H1 (cell line): ENCODE data around the gene LRPAP1. TPM values are rescaled to one million over a fixed set of nuclear protein-coding genes. Genes with fewer than 3 reads are reported as not detected.

Experiments
- CTCF ChIA-PET: fragments of 300-600 bp; sonication (Branson Sonifier 250); formaldehyde crosslinking; loops from one replicate; lab custom pipeline; 2021; ENCODE audit not compliant: partially characterized antibody; lab: Charles Lee
- POLR2A ChIA-PET: fragments of 300-600 bp; sonication (Branson Sonifier 250); formaldehyde crosslinking; loops from one replicate; lab custom pipeline; 2021; ENCODE audit warnings: inconsistent platforms; ENCODE audit not compliant: partially characterized antibody; lab: Charles Lee
- DNase-seq, 2 experiments: peaks; one replicate each; pipeline versions ENCODE4 v3.0.0 to v3.0.0-alpha.2; 2010 to 2022; ENCODE audit warnings: low spot score in 2 of 2, low read depth in 1 of 2, mixed read lengths in 1 of 2
- FAIRE-seq: peaks from 2 replicates; lab custom pipeline; 2011; peaks lifted over from hg19 to GRCh38; lab: Jason Lieb, UNC
- H2AFZ ChIP-seq: 2 replicates; pipeline ENCODE4 v1.8.1; 2012; ENCODE audit warnings: low read length, inconsistent platforms
- H2AK5ac ChIP-seq: 2 replicates; pipeline ENCODE4 v1.6.1; 2013; ENCODE audit warnings: low read depth, low read length
- H2BK120ac ChIP-seq: replicated peaks from 2 replicates; pipeline ENCODE3; 2013; ENCODE audit warnings: low read depth, low read length, inconsistent platforms
- H2BK12ac ChIP-seq: 2 replicates; pipeline ENCODE4 v1.6.1; 2013; ENCODE audit warnings: low read depth, low read length
- H2BK15ac ChIP-seq: 2 replicates; pipeline ENCODE4 v1.6.1; 2013; ENCODE audit warnings: low read length
- H2BK20ac ChIP-seq: 2 replicates; pipeline ENCODE4 v1.6.1; 2013; ENCODE audit warnings: low read length
- H2BK5ac ChIP-seq: 2 replicates; pipeline ENCODE4 v1.6.1; 2013; ENCODE audit warnings: low read depth, low read length
- H3K14ac ChIP-seq: 2 replicates; pipeline ENCODE4 v1.6.1; 2013; ENCODE audit warnings: inconsistent platforms; ENCODE audit not compliant: insufficient read length
- H3K18ac ChIP-seq: 2 replicates; pipeline ENCODE4 v1.6.1; 2013; ENCODE audit warnings: low read length; ENCODE audit errors: extremely low read depth
- H3K23ac ChIP-seq: 2 replicates; pipeline ENCODE4 v1.6.1; 2013; ENCODE audit warnings: inconsistent platforms; ENCODE audit not compliant: insufficient read length
- H3K23me2 ChIP-seq: 2 replicates; pipeline ENCODE4 v1.6.1; 2013; ENCODE audit warnings: low read depth, low read length
- H3K27ac ChIP-seq: 2 replicates; pipeline ENCODE4 v1.6.1; 2011; ENCODE audit warnings: low read depth, low read length, inconsistent platforms
- H3K27me3 ChIP-seq, 4 experiments: replicated peaks in 1 of 4; 1 replicate in 1 of 4; 2 replicates in 3 of 4; pipeline versions ENCODE4 v1.6.1 to v1.8.1; 2011 to 2013; ENCODE audit warnings: low read length in 3 of 4, mild to moderate bottlenecking in 3 of 4, inconsistent platforms in 2 of 4, mixed read lengths in 2 of 4, moderate library complexity in 1 of 4; ENCODE audit not compliant: control insufficient read depth in 3 of 4, insufficient read depth in 3 of 4; ENCODE audit errors: extremely low read depth in 1 of 4
- H3K36me3 ChIP-seq, 4 experiments: 2 replicates each; pipeline versions ENCODE4 v1.6.1 to v1.8.1; 2011 to 2013; ENCODE audit warnings: mild to moderate bottlenecking in 4 of 4, low read length in 3 of 4, moderate library complexity in 2 of 4, control low read depth in 1 of 4, inconsistent platforms in 1 of 4; ENCODE audit not compliant: insufficient read depth in 4 of 4, control insufficient read depth in 2 of 4
- H3K4ac ChIP-seq: replicated peaks from 2 replicates; pipeline ENCODE3; 2013; ENCODE audit warnings: low read length, low read depth, mixed read lengths, inconsistent platforms; ENCODE audit not compliant: insufficient read length
- H3K4me1 ChIP-seq, 4 experiments: replicated peaks in 1 of 4; 1 replicate in 1 of 4; 2 replicates in 3 of 4; pipeline versions ENCODE4 v1.6.1 to v1.8.1; 2011 to 2013; ENCODE audit warnings: low read length in 3 of 4, inconsistent platforms in 2 of 4, mixed read lengths in 1 of 4; ENCODE audit not compliant: insufficient read depth in 4 of 4, control insufficient read depth in 3 of 4
- H3K4me2 ChIP-seq, 2 experiments: 2 replicates each; pipeline versions ENCODE4 v1.6.1 to v1.8.1; 2011 to 2013; ENCODE audit warnings: low read depth in 2 of 2, low read length in 2 of 2, control low read depth in 1 of 2, inconsistent platforms in 1 of 2, mild to moderate bottlenecking in 1 of 2; ENCODE audit not compliant: insufficient read depth in 1 of 2
- H3K4me3 ChIP-seq, 4 experiments: fragments of 200-600, 300-600 bp in 1 of 4; sonication (generic), shearing (Covaris generic), sonication (Bioruptor Twin) in 1 of 4; 2 replicates each; pipeline versions ENCODE4 v1.5.1 to v1.8.1; 2011 to 2016; ENCODE audit warnings: low read length in 4 of 4, low read depth in 3 of 4, control low read depth in 2 of 4, inconsistent platforms in 2 of 4, mild to moderate bottlenecking in 2 of 4, mixed read lengths in 1 of 4, moderate library complexity in 1 of 4; ENCODE audit not compliant: insufficient read depth in 2 of 4; ENCODE audit errors: extremely low read depth in 1 of 4
- H3K56ac ChIP-seq: replicated peaks from 2 replicates; pipeline ENCODE3; 2013; ENCODE audit warnings: low read depth, mild to moderate bottlenecking, mixed read lengths, low read length, inconsistent platforms; ENCODE audit not compliant: insufficient read length
- H3K79me1 ChIP-seq: 2 replicates; pipeline ENCODE4 v1.6.1; 2013; ENCODE audit warnings: low read depth, low read length, control low read depth
- H3K79me2 ChIP-seq, 2 experiments: 2 replicates each; pipeline versions ENCODE4 v1.6.1 to v1.8.1; 2012 to 2013; ENCODE audit warnings: low read length in 2 of 2, mild to moderate bottlenecking in 2 of 2, inconsistent platforms in 1 of 2; ENCODE audit not compliant: insufficient read depth in 2 of 2, control insufficient read depth in 1 of 2
- H3K9ac ChIP-seq, 4 experiments: replicated peaks in 1 of 4; 1 replicate in 1 of 4; 2 replicates in 3 of 4; pipeline versions ENCODE4 v1.6.1 to v1.8.1; 2011 to 2013; ENCODE audit warnings: low read depth in 3 of 4, low read length in 3 of 4, control low read depth in 2 of 4, mild to moderate bottlenecking in 2 of 4, moderate library complexity in 2 of 4, inconsistent platforms in 1 of 4; ENCODE audit errors: extremely low read depth in 1 of 4
- H3K9me3 ChIP-seq, 2 experiments: 2 replicates each; pipeline versions ENCODE4 v1.6.1 to v1.8.1; 2012 to 2013; ENCODE audit warnings: mild to moderate bottlenecking in 2 of 2, moderate library complexity in 2 of 2, control low read depth in 1 of 2, inconsistent platforms in 1 of 2, low read depth in 1 of 2, low read length in 1 of 2, mixed read lengths in 1 of 2; ENCODE audit not compliant: insufficient read depth in 2 of 2
- H4K20me1 ChIP-seq, 2 experiments: replicated peaks in 1 of 2; 2 replicates each; pipeline versions ENCODE3 to v1.8.1; 2011 to 2013; ENCODE audit warnings: inconsistent platforms in 2 of 2, low read length in 2 of 2, mild to moderate bottlenecking in 1 of 2; ENCODE audit not compliant: insufficient read depth in 2 of 2, control insufficient read depth in 1 of 2
- H4K5ac ChIP-seq: 2 replicates; pipeline ENCODE4 v1.6.1; 2013; ENCODE audit warnings: low read length, low read depth, mixed read lengths, inconsistent platforms; ENCODE audit not compliant: insufficient read length
- H4K8ac ChIP-seq: 2 replicates; pipeline ENCODE4 v1.8.0; 2013; ENCODE audit warnings: mild to moderate bottlenecking, moderate library complexity, low read length, inconsistent platforms; ENCODE audit not compliant: insufficient read depth; ENCODE audit errors: extremely low read depth
- H4K91ac ChIP-seq: replicated peaks from 2 replicates; pipeline ENCODE3; 2013; ENCODE audit warnings: low read length, mixed read lengths, inconsistent platforms; ENCODE audit not compliant: insufficient read length
- ASH2L ChIP-seq: fragments of 200-600, 300-600 bp; sonication (generic); IDR thresholded peaks from one replicate; pipeline ENCODE4 v1.7.1; 2017; ENCODE audit warnings: low read length
- CBX5 ChIP-seq: fragments of 300-800, 300-1000 bp; sonication (generic); IDR thresholded peaks from 2 replicates; pipeline ENCODE4 v1.7.1; 2016; ENCODE audit warnings: antibody characterized with exemption, low read length, low read depth
- CBX8 ChIP-seq: fragments of 300-800, 300-1000 bp; sonication (generic); IDR thresholded peaks from 2 replicates; pipeline ENCODE4 v1.7.1; 2016; ENCODE audit warnings: low read depth, low read length, borderline replicate concordance
- CTBP2 ChIP-seq: IDR thresholded peaks from 2 replicates; pipeline ENCODE4 v1.7.0; 2011; ENCODE audit warnings: borderline replicate concordance, mild to moderate bottlenecking, moderate library complexity, mixed read lengths, low read length; ENCODE audit not compliant: insufficient read depth, insufficient read length
- GTF2F1 ChIP-seq: IDR thresholded peaks from 2 replicates; pipeline ENCODE4 v1.6.1; 2012; ENCODE audit warnings: low read depth, low read length, improper control_type of control experiment, borderline replicate concordance
- NRF1 ChIP-seq: IDR thresholded peaks from 2 replicates; pipeline ENCODE4 v1.6.1; 2011; ENCODE audit warnings: mild to moderate bottlenecking, low read depth, low read length, improper control_type of control experiment
- PHF8 ChIP-seq: fragments of 200-600 bp; sonication (generic); conservative IDR thresholded peaks from 2 replicates; pipeline ENCODE4 v1.7.1; 2012; ENCODE audit warnings: low read depth, mild to moderate bottlenecking, inconsistent platforms, low read length, moderate library complexity
- RXRA ChIP-seq: IDR thresholded peaks from 2 replicates; pipeline ENCODE4 v1.6.1; 2011; ENCODE audit warnings: low read depth, mild to moderate bottlenecking, low read length, moderate library complexity; ENCODE audit not compliant: insufficient read depth
- SAP30 ChIP-seq: fragments of 300-600 bp; sonication (generic); IDR thresholded peaks from 2 replicates; pipeline ENCODE4 v1.7.1; 2012; ENCODE audit warnings: low read length, moderate library complexity, mild to moderate bottlenecking, inconsistent platforms; ENCODE audit not compliant: insufficient read depth, insufficient replicate concordance
- SIX5 ChIP-seq: IDR thresholded peaks from 2 replicates; pipeline ENCODE4 v1.6.1; 2011; ENCODE audit warnings: mild to moderate bottlenecking, low read depth, low read length
- YY1 ChIP-seq: IDR thresholded peaks from 2 replicates; pipeline ENCODE4 v1.6.1; 2011; ENCODE audit warnings: low read depth, mild to moderate bottlenecking, low read length
- WGBS, 2 experiments: shearing (Covaris generic) in 1 of 2; methylation state at CpG; one replicate each; pipeline versions ENCODE4 v1.1.6 to v1.1.7; 2013 to 2015; ENCODE audit warnings: low lambda C conversion rate in 2 of 2, mixed read lengths in 2 of 2, inconsistent platforms in 1 of 2, low coverage in 1 of 2, missing lambda C conversion rate in 1 of 2; ENCODE audit not compliant: insufficient replicate concordance in 2 of 2, insufficient coverage in 1 of 2, insufficient read length in 1 of 2; ENCODE audit errors: extremely low coverage in 1 of 2, missing lambda C conversion rate in 1 of 2; 5-methylcytosine and 5-hydroxymethylcytosine counted together
- polyA plus RNA-seq, 7 experiments: library from polyadenylated mRNA; depleted of rRNA in 3 of 7; stranded (reverse) in 5 of 7; unstranded in 2 of 7; fragments of >200 nt in 5 of 7; fragments of 200-250 nt in 2 of 7; gene quantifications; 1 replicate in 5 of 7; 2 replicates in 1 of 7; 4 replicates in 1 of 7; pipeline versions ENCODE4 v1.2.1 to v1.2.3, GENCODE V29; 2011 to 2013; ENCODE audit warnings: missing spikeins in 2 of 7, mixed read lengths in 2 of 7
- total RNA-seq: library from RNA; stranded (reverse); fragmentation: NEBNext Ultra II Directional; extraction: Animal tissue kit (Norgen Biotek cat#: 25700); gene quantifications from 2 replicates; pipeline ENCODE4 v1.2.1, GENCODE V29; 2021

LRPAP1 gene
- total and polyA plus RNA-seq, 2 of the 8 experiments (the other 6 are each of a cell fraction or from before 2014, with no cell fraction given) = 31.1 to 101 TPM

DNA sequence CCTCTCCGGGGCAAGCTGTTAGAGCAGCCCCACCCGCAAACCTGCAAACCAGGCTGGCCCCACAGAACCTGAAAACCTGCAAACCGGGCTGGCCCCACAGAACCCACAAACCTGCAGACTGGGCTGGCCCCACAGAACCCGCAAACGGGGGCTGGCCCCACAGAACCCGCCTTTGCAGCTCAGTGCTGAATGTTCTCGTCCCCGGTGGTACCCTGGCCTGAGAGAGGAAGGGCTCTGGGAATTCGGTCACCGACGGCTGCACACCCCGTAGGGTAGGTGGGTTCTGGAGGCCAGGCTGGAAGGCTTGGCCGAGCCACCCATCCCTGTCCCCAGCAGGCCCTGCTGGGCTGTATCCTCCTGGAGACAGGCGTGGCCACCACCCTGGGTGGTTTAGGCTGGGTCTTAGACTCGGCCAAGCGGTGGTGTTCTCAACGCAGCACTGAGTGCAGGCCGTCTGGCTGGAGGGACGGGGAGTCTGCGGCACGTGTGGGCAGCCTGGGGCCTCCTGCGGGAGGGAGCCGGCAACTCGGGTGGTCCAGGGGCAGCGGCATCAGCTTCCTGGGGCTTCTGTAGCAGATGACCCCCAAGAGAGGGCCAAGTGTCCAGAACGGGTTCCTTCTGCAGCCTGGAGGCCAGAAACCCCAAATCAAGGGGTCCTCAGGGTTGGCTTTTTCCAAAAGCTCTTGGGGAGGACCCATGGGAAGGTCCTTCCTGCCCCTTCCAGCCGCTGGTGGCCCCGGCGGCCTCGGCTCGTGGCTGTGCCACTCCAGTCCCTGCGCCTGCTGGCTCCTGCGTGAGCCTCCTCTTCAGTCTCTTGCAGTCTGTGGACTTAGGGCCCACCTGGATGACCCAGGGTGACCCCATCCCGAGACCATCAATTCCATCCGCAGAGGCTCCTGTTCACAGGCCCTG lies 53.5 kb downstream of the LRPAP1 start:
- H3K4ac ChIP-seq = no peak overlapping the region
- FAIRE-seq (no peak), DNase-seq (no peak)
- no peak overlapping the region for H2BK5ac ChIP-seq
- no peak overlapping the region for H2AFZ ChIP-seq
- H3K79me1 ChIP-seq = no peaks in the 10 kb centered on the region
- no peaks in the 10 kb centered on the region for H3K36me3 ChIP-seq
- H4K5ac ChIP-seq = no peak overlapping the region
- H3K79me2 ChIP-seq = no peaks in the 10 kb centered on the region
- no peak overlapping the region; the same call in 1 of the 2 replicates for H2BK12ac ChIP-seq
- no peak overlapping the region for H3K4me2 ChIP-seq
- no peak overlapping the region for H3K27ac ChIP-seq
- H3K56ac ChIP-seq = no peak overlapping the region
- no peaks in the 10 kb centered on the region for H4K20me1 ChIP-seq
- CTCF ChIA-PET = interaction anchor here (1.0 to 6.8 kb wide), 15 partner anchors 8 to 161 kb away, joined by 3 to 48 read pairs (median 16); partner anchors contain the start of gene HGFAC
- peaks cover 3% of the 10 kb centered on the region; the same call in 1 of the 2 replicates for H3K23me2 ChIP-seq
- H4K91ac ChIP-seq = no peak overlapping the region
- no peak overlapping the region for H2AK5ac ChIP-seq
- H3K14ac ChIP-seq = no peak overlapping the region
- 84% methylated on average over 31 of the region's 35 CpGs; no CpG with 5 or more reads in 1 of the 2 experiments for WGBS, 2 experiments
- H3K18ac ChIP-seq = peak overlapping the region; percentile 48; the same call in 1 of the 2 replicates
- H2BK20ac ChIP-seq = no peak overlapping the region
- H3K4me3 ChIP-seq = no peak overlapping the region
- POLR2A ChIA-PET = no interaction called here
- H3K9ac ChIP-seq = no peak overlapping the region
- H4K8ac ChIP-seq = peak overlapping the region; percentile 28; the same call in 1 of the 2 replicates
- H2BK120ac ChIP-seq = no peak overlapping the region
- peaks cover 0 to 19% (median 13%) of the 10 kb centered on the region in 4 experiments; a peak in 6 of 7 replicates for H3K4me1 ChIP-seq
- H2BK15ac ChIP-seq = 0 out of 2 replicates have a peak overlapping the region, but pooled peaks have one; percentile 29
- peaks cover 6 to 65% (median 48%) of the 10 kb centered on the region in 4 experiments for H3K27me3 ChIP-seq
- H3K23ac ChIP-seq = no peak overlapping the region
- H3K9me3 ChIP-seq = no peaks in the 10 kb centered on the region
- TF ChIP-seq NRF1 = no peak
- TF ChIP-seq CBX8 = no peak
- no peak for TF ChIP-seq PHF8
- TF ChIP-seq CTBP2 = no peak
- no peak for TF ChIP-seq CBX5
- no peak for TF ChIP-seq ASH2L
- no peak for TF ChIP-seq YY1
- TF ChIP-seq SAP30 = no peak
- no peak for TF ChIP-seq RXRA
- no peak for TF ChIP-seq SIX5
- no peak for TF ChIP-seq GTF2F1
